SK-N-MC (cell line): ENCODE results near the gene ARMH3.

Experiments used
- DNase-seq: peaks from one replicate; pipeline ENCODE4 v3.0.0-alpha.2; 2011; ENCODE audit warnings: low read depth, low spot score
- H3K27ac ChIP-seq: fragments of 200-600 bp; sonication (generic); 2 replicates; pipeline ENCODE4 v1.5.1; 2016; ENCODE audit warnings: mixed run types
- H3K36me3 ChIP-seq: fragments of 200-600 bp; sonication (generic); 2 replicates; pipeline ENCODE4 v1.6.1; 2017; ENCODE audit warnings: antibody characterized with exemption, low read length, mixed read lengths; ENCODE audit not compliant: insufficient read depth
- H3K4me3 ChIP-seq: fragments of 200-600 bp; sonication (generic); 2 replicates; pipeline ENCODE4 v1.5.1; 2016
- H3K9ac ChIP-seq: fragments of 200-600 bp; sonication (generic); 2 replicates; pipeline ENCODE4 v1.8.0; 2017; ENCODE audit warnings: mixed run types, mixed read lengths; ENCODE audit not compliant: insufficient read length
- H3K9me3 ChIP-seq: fragments of 200-600 bp; sonication (generic); 2 replicates; pipeline ENCODE4 v1.6.1; 2017; ENCODE audit warnings: low read depth, mild to moderate bottlenecking, antibody characterized with exemption, low read length, moderate library complexity, mixed read lengths
- EZH2 ChIP-seq: fragments of 200-600 bp; sonication (generic); IDR thresholded peaks from one replicate; pipeline ENCODE4 v1.6.1; 2017; ENCODE audit warnings: antibody characterized with exemption
- FOXP2 ChIP-seq: optimal IDR thresholded peaks from 2 replicates; pipeline ENCODE3; 2011; ENCODE audit warnings: mild to moderate bottlenecking, moderate library complexity; ENCODE audit not compliant: insufficient read depth; ENCODE audit errors: extremely low read length, control extremely low read depth
- POLR2AphosphoS5 ChIP-seq: IDR thresholded peaks from 2 replicates; pipeline ENCODE4 v1.6.1; 2012; ENCODE audit warnings: mild to moderate bottlenecking, low read depth, low read length, borderline replicate concordance

ARMH3 gene, protein sequence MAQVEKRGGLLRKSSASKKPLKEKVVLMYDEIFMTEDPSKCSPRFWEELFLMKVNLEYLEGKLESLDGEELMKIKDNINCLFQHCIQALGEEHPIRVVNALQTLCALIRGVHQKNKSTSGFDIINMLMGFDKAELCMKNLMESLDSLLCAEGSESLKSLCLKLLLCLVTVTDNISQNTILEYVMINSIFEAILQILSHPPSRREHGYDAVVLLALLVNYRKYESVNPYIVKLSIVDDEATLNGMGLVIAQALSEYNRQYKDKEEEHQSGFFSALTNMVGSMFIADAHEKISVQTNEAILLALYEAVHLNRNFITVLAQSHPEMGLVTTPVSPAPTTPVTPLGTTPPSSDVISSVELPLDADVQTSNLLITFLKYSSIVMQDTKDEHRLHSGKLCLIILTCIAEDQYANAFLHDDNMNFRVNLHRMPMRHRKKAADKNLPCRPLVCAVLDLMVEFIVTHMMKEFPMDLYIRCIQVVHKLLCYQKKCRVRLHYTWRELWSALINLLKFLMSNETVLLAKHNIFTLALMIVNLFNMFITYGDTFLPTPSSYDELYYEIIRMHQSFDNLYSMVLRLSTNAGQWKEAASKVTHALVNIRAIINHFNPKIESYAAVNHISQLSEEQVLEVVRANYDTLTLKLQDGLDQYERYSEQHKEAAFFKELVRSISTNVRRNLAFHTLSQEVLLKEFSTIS

DNA sequence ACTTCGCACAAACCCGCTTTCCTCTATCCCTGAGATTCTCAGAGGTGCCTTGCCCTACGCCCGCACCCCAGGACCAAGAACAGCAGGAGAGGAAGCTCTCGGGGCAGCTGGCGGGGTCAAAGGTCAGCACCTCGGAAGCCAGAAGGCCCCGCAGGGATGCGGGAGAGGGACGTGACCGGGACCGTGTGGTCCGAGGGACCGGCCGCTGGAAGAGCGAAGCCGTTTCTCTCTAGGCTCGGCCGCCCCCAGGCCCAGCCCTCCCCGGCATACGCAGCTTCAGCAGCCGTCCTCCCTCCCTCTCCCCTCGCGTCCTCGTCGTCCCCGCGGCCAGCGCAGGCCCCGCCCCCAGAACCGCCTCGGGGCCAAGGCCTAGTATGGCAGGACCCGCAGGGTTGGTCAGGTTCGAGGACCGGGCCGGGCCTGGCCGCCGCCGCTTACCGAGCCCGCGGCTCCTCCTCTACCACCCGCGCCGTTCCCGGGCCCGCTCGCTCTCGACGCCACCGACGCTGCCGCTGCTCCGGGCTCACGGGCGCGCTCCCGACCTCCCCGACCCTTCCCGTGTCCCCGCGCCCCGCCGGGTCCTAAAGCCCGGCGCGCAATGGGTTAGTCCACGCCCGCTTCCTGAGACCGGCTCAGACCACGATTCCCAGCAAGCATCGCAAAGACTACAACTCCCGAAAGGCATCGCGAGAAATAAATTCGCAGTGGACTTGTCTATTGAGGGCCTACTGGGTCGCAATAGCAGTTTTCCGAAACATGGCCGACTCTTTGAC, at the start of gene ARMH3:
ARMH3 (minus strand) TSS at position 527 of the 773 bp plus-strand sequence. CDS start 16,059 bp downstream, outside the sequence.
- 0 out of 2 replicates have a peak within 1 kb of the TSS, but pooled peaks have one; percentile 50 for H3K27ac ChIP-seq
- no peak for TF ChIP-seq FOXP2
- TF ChIP-seq EZH2 = no peak
- TF ChIP-seq POLR2AphosphoS5 = peak; percentile 60; the same call in 1 of the 2 replicates
- no peaks in the 10 kb centered on the region for H3K36me3 ChIP-seq
- DNase-seq = peak; percentile 66
- H3K9me3 ChIP-seq = no peaks in the 10 kb centered on the region
- H3K9ac ChIP-seq = peak within 1 kb of the TSS; percentile 70
- peak within 1 kb of the TSS; percentile 83 for H3K4me3 ChIP-seq

GRCh38 chr10:102102421-102102820, 46.4 kb upstream of the ARMH3 start:
- Histone ChIP-seq H3K9ac (no peak overlapping the region), H3K36me3 (no peaks in the 10 kb centered on the region), H3K4me3 (no peak overlapping the region), H3K9me3 (no peaks in the 10 kb centered on the region), H3K27ac (no peak overlapping the region)
- no peak for DNase-seq
- TF ChIP-seq FOXP2 = no peak
- TF ChIP-seq POLR2AphosphoS5 = no peak
- no peak for TF ChIP-seq EZH2

GRCh38 chr10:102101152-102101551, 45.2 kb upstream of the ARMH3 start:
- TF ChIP-seq EZH2 (no peak), FOXP2 (no peak), POLR2AphosphoS5 (no peak)
- no peak overlapping the region for H3K4me3 ChIP-seq
- H3K9ac ChIP-seq = no peak overlapping the region
- H3K9me3 ChIP-seq = no peaks in the 10 kb centered on the region
- DNase-seq = no peak
- no peaks in the 10 kb centered on the region for H3K36me3 ChIP-seq
- no peak overlapping the region for H3K27ac ChIP-seq

- no peak for TF ChIP-seq EZH2
- Histone ChIP-seq H3K36me3 (no peaks in the 10 kb centered on the region), H3K9ac (no peak overlapping the region), H3K27ac (no peak overlapping the region), H3K4me3 (no peak overlapping the region), H3K9me3 (no peaks in the 10 kb centered on the region)
- no peak for DNase-seq
These were observed 40.5 kb upstream of the ARMH3 start for GRCh38 chr10:102096449-102096848.

DNA sequence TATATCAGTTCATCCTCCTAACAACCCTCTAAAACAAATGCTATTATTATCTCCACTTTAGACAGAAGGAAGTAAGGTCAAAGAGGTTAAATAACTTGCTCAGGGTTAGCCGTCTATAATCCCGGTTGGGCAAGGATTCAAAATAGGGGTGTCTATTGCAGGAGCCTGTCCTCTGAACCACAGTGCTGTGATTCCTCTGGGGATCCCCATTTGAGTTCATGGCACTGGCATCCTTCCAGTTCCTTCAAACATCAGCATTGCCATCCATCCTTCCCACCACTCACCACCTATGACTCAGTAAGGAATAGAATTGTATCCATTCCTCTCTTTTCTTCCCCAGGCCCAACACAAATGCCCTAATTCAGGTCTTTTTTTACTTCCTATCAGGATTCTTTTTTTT, 34.8 kb upstream of the ARMH3 start:
- H3K27ac ChIP-seq = no peak overlapping the region
- no peak overlapping the region for H3K4me3 ChIP-seq
- H3K9me3 ChIP-seq = no peaks in the 10 kb centered on the region
- no peak for TF ChIP-seq FOXP2
- no peak for TF ChIP-seq EZH2
- no peak for TF ChIP-seq POLR2AphosphoS5
- H3K36me3 ChIP-seq = no peaks in the 10 kb centered on the region
- no peak overlapping the region for H3K9ac ChIP-seq
- DNase-seq = no peak

DNA sequence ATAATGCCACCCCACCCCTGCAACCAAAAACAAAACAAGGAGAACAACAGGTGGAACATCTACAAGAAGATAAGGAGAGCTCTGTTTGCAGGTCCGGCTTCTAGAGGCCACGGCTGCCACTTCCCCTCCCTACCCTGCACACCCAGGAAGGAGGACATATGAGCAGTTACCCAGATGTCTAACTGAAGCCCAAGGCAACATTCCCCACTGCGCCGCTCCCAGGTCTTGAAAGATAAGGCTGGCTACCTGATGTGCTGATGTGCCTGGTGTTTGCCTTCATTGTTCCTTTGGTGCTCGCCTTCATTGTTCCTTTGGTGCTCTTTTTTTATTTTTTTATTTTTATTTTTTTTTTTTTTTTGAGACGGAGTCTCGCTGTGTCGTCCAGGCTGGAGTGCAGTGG, 30.2 kb upstream of the ARMH3 start:
- no peak overlapping the region for H3K27ac ChIP-seq
- no peak overlapping the region for H3K4me3 ChIP-seq
- H3K9me3 ChIP-seq = no peaks in the 10 kb centered on the region
- no peak for DNase-seq
- H3K9ac ChIP-seq = no peak overlapping the region
- no peaks in the 10 kb centered on the region for H3K36me3 ChIP-seq
- TF ChIP-seq FOXP2 = no peak
- TF ChIP-seq EZH2 = no peak
- TF ChIP-seq POLR2AphosphoS5 = no peak

- no peaks in the 10 kb centered on the region for H3K9me3 ChIP-seq
- DNase-seq = no peak
- no peak overlapping the region for H3K27ac ChIP-seq
- H3K4me3 ChIP-seq = no peak overlapping the region
- no peak for TF ChIP-seq EZH2
- no peak for TF ChIP-seq FOXP2
- TF ChIP-seq POLR2AphosphoS5 = no peak
- H3K9ac ChIP-seq = no peak overlapping the region
- no peaks in the 10 kb centered on the region for H3K36me3 ChIP-seq
These were observed 29.4 kb upstream of the ARMH3 start for GRCh38 chr10:102085336-102085735.

DNA sequence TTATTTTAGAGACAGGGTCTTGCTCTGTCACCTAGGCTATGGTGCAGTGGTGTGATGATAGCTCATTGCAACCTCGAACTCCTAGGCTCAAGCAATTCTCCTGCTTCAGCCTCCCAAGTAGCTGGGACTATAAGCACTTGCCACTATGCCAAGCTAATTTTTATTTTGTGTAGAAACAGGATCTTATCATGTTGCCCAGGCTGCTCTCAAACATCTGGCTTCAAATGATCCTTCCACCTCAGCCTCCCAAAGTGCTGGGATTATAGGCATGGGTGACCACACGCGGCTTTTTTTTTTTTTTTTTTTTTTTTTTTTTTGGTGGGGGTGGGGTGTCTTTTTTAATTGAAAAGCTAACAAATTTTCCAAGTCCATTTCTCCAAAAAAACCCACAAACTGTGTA, 27.6 kb upstream of the ARMH3 start:
- DNase-seq = no peak
- no peaks in the 10 kb centered on the region for H3K36me3 ChIP-seq
- TF ChIP-seq POLR2AphosphoS5 = no peak
- no peak for TF ChIP-seq EZH2
- no peak for TF ChIP-seq FOXP2

More for the DNA sequence above, 27.6 kb upstream of the ARMH3 start:
- H3K9me3 ChIP-seq = no peaks in the 10 kb centered on the region
- no peak overlapping the region for H3K9ac ChIP-seq
- no peak overlapping the region for H3K4me3 ChIP-seq
- no peak overlapping the region for H3K27ac ChIP-seq
